Bronchial epithelial cell (primary cell): Measurements from ENCODE around the gene COL6A3. TPM values are rescaled to one million over a fixed set of nuclear protein-coding genes. Genes with fewer than 3 reads are reported as not detected.

Experiments used
- DNase-seq: peaks from one replicate; pipeline ENCODE4 v3.0.0-alpha.2; 2010; ENCODE audit warnings: low read depth
- FAIRE-seq: peaks from 2 replicates; lab custom pipeline; 2011; peaks lifted over from hg19 to GRCh38; lab: Jason Lieb, UNC
- H3K27me3 ChIP-seq: 2 replicates; pipeline ENCODE4 v1.5.1; 2011; ENCODE audit warnings: low read length; ENCODE audit not compliant: control insufficient read depth, insufficient read depth
- H3K36me3 ChIP-seq: 2 replicates; pipeline ENCODE4 v1.5.1; 2011; ENCODE audit warnings: low read length; ENCODE audit not compliant: control insufficient read depth, insufficient read depth
- H3K4me3 ChIP-seq: 2 replicates; pipeline ENCODE4 v1.5.1; 2011; ENCODE audit warnings: mild to moderate bottlenecking, low read depth, low read length, control low read depth
- total RNA-seq: library from RNA; depleted of rRNA; stranded (reverse); fragments of >200 nt; gene quantifications from 2 replicates; pipeline ENCODE4 v1.2.1, GENCODE V29; 2014
- TF ChIP-seq, protein P1 (sequence below): IDR thresholded peaks from 2 replicates; pipeline ENCODE4 v1.5.1; 2011; ENCODE audit warnings: mild to moderate bottlenecking, moderate library complexity, low read length, control low read depth, inconsistent platforms; ENCODE audit not compliant: insufficient read depth, severe bottlenecking

The COL6A3 gene
- total RNA-seq, 1 donor from 2014 or later = 16.6 TPM

DNA sequence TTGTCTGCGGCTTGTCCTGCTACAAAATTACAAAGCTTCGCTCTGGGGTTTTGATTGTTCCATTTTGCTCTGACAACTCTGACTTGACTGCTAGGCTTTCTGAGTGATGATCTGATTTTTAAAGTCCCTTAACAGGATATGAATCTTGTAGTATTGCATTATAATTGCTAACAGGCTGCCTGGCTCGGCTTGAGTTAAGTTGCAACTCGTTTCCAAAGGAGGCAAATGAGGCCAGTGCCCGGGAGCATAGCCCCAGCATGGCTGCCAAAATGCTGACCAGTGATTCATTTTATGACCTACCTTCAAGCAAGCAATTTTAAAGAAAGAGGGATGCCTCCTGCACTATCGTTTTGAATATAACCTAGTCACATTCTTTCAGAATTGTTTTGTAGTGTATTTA, 135.4 kb downstream of the COL6A3 start:
- Histone ChIP-seq H3K36me3 (no peaks in the 10 kb centered on the region), H3K27me3 (no peaks in the 10 kb centered on the region), H3K4me3 (no peak overlapping the region)
- DNase-seq (no peak), FAIRE-seq (no peak)
- TF ChIP-seq, protein P1, sequence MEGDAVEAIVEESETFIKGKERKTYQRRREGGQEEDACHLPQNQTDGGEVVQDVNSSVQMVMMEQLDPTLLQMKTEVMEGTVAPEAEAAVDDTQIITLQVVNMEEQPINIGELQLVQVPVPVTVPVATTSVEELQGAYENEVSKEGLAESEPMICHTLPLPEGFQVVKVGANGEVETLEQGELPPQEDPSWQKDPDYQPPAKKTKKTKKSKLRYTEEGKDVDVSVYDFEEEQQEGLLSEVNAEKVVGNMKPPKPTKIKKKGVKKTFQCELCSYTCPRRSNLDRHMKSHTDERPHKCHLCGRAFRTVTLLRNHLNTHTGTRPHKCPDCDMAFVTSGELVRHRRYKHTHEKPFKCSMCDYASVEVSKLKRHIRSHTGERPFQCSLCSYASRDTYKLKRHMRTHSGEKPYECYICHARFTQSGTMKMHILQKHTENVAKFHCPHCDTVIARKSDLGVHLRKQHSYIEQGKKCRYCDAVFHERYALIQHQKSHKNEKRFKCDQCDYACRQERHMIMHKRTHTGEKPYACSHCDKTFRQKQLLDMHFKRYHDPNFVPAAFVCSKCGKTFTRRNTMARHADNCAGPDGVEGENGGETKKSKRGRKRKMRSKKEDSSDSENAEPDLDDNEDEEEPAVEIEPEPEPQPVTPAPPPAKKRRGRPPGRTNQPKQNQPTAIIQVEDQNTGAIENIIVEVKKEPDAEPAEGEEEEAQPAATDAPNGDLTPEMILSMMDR = no peak

DNA sequence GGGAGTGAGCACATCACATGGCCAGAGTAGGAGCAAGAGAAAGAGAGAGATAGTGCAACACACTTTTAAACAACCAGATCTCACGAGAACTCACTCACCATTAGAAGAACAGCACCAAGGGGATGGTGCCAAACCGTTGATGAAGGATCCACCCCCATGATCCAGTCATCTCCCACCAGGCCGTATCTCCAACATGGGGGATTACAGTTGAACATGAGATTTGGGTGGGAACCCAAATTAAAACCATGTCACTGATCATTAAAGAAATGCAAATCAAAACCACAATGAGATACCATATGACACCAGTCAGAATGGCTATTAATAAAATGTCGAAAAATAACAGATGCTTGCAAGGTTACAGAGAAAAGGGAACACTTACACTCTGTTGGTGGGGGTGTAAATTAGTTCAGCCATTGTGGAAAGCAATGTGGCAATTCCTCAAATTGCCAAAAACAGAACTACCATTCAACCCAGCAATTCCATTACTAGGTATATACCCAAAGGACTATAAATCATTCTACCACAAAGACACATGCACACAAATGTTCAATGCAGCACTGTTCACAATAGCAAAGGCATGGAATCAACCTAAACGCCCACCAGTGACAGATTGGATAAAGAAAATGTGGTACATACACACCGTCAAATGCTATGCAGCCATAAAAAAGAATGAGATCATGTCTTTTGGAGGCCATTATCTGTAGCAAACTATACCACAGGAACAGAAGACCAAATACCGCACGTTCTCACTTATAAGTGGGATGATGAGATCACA, 137.1 kb downstream of the COL6A3 start:
- TF ChIP-seq, protein P1 = no peak
- DNase-seq (no peak), FAIRE-seq (peak; percentile 40)
- Histone ChIP-seq H3K36me3 (no peaks in the 10 kb centered on the region), H3K4me3 (no peak overlapping the region), H3K27me3 (no peaks in the 10 kb centered on the region)

Other genes starting within 250 kb of the COL6A3 start
- 6.6 and 14.7 TPM in 2 replicates for gene MLPH, start 73.1 kb upstream of the COL6A3 start, total RNA-seq
- not detected in 2 replicates for gene PRLH, start 152.4 kb upstream of the COL6A3 start, total RNA-seq
- gene RAB17, start 176.6 kb upstream of the COL6A3 start, total RNA-seq = 1.0 and 2.4 TPM in 2 replicates
- 115 and 183 TPM in 2 replicates for gene LRRFIP1, start 213.4 kb upstream of the COL6A3 start, total RNA-seq